Uterus (tissue), 2 donors: ENCODE results near the gene PRRT3.

ENCODE experiments used
- CTCF ChIP-seq, 4 experiments: fragments of 200-600 bp in 2 of 4; fragments of 450-650 bp in 2 of 4; sonication (generic) in 2 of 4; IDR thresholded peaks; one replicate each; pipeline ENCODE4 v1.5.1; 2016 to 2019; ENCODE audit warnings: antibody characterized with exemption in 4 of 4, mild to moderate bottlenecking in 2 of 4, moderate library complexity in 1 of 4
- POLR2A ChIP-seq, 2 donors: fragments of 450-650 bp; IDR thresholded peaks; one replicate each; pipeline ENCODE4 v1.6.1; 2016; ENCODE audit warnings: antibody characterized with exemption in 2 of 2, mild to moderate bottlenecking in 1 of 2, moderate library complexity in 1 of 2

- TF ChIP-seq CTCF (IDR thresholded peaks at IDR 0.05) = no peak
- TF ChIP-seq POLR2A (IDR thresholded peaks at IDR 0.05) = no peak
Observed at GRCh38 chr3:9909221-9910013, 42.8 kb downstream of the PRRT3 start.
